ENCODE data around the gene CYREN. TPM values are rescaled to one million over a fixed set of nuclear protein-coding genes. Genes with fewer than 3 reads are reported as not detected.
A peak's percentile ranks its signal among the peaks of the same experiment; 100 is the strongest.

The CYREN gene
- 10 to 100 TPM in 3 of 4 donors, 1 to 10 TPM in 1; 4.1 to 47.4 (median 27.7) TPM for total RNA-seq

- DNase-seq, result peak; percentile 92 to 93
- peak; percentile 81 to 94 (median 88) for TF ChIP-seq CTCF (IDR thresholded peaks at IDR 0.05)
- TF ChIP-seq POLR2A (IDR thresholded peaks at IDR 0.05), result peak; percentile 44 to 69
- H3K36me3 ChIP-seq, result no peaks in the 10 kb centered on the region
- peak within 1 kb of the TSS; percentile 54 to 74 for H3K4me3 ChIP-seq
- peak within 1 kb of the TSS; percentile 91 to 95 for H3K27ac ChIP-seq
- peaks cover 4 to 17% of the 10 kb centered on the region in 2 donors for H3K4me1 ChIP-seq
- intact Hi-C loops (cut with DNase I; ENCODE audit: low total_unique reads), result no loop called here
- no peaks in the 10 kb centered on the region for H3K9me3 ChIP-seq
- no peaks in the 10 kb centered on the region for H3K27me3 ChIP-seq
These were observed at the start of gene CYREN for GRCh38 chr7:135170274-135170997. Gene CYREN (minus strand): TSS chr7:135170707. CDS start chr7:135168922, 1,785 bp downstream.

GRCh38 chr7:135217645-135218509, 47.4 kb upstream of the CYREN start:
- no peaks in the 10 kb centered on the region for H3K36me3 ChIP-seq
- intact Hi-C loops (cut with DNase I; ENCODE audit: low total_unique reads), result no loop called here

GRCh38 chr7:135215698-135216097, 45.2 kb upstream of the CYREN start:
- Histone ChIP-seq H3K27me3 (no peaks in the 10 kb centered on the region), H3K9me3 (no peaks in the 10 kb centered on the region), H3K4me3 (no peak overlapping the region), H3K4me1 (no peaks in the 10 kb centered on the region), H3K27ac (no peak overlapping the region), H3K36me3 (no peaks in the 10 kb centered on the region)
- no peak for DNase-seq
- intact Hi-C loops (cut with DNase I; ENCODE audit: low total_unique reads), result no loop called here
- TF ChIP-seq POLR2A (IDR thresholded peaks at IDR 0.05), result no peak
- TF ChIP-seq CTCF (IDR thresholded peaks at IDR 0.05), result no peak

More at GRCh38 chr7:135217645-135218509, 47.4 kb upstream of the CYREN start:
- TF ChIP-seq POLR2A (IDR thresholded peaks at IDR 0.05), result no peak
- no peak for TF ChIP-seq CTCF (IDR thresholded peaks at IDR 0.05)
- H3K9me3 ChIP-seq, result no peaks in the 10 kb centered on the region
- no peak overlapping the region for H3K4me3 ChIP-seq
- no peak for DNase-seq
- H3K27me3 ChIP-seq, result no peaks in the 10 kb centered on the region
- no peaks in the 10 kb centered on the region for H3K4me1 ChIP-seq
- no peak overlapping the region for H3K27ac ChIP-seq

GRCh38 chr7:135215180-135215579, 44.7 kb upstream of the CYREN start:
- no peak for DNase-seq
- H3K4me3 ChIP-seq, result no peak overlapping the region
- intact Hi-C loops (cut with DNase I; ENCODE audit: low total_unique reads), result no loop called here

More at GRCh38 chr7:135215180-135215579, 44.7 kb upstream of the CYREN start:
- TF ChIP-seq POLR2A (IDR thresholded peaks at IDR 0.05) (no peak), CTCF (IDR thresholded peaks at IDR 0.05) (no peak)
- H3K27ac ChIP-seq, result no peak overlapping the region
- no peaks in the 10 kb centered on the region for H3K4me1 ChIP-seq
- H3K27me3 ChIP-seq, result no peaks in the 10 kb centered on the region
- H3K36me3 ChIP-seq, result no peaks in the 10 kb centered on the region
- no peaks in the 10 kb centered on the region for H3K9me3 ChIP-seq
